PFSK-1 (cell line): ENCODE data around the gene ST8SIA6.

Experiments
- FOXP2 ChIP-seq: optimal IDR thresholded peaks from 2 replicates; pipeline ENCODE3; 2011; ENCODE audit warnings: borderline replicate concordance, control low read depth, inconsistent platforms; ENCODE audit not compliant: insufficient read depth; ENCODE audit errors: extremely low read length, extremely low read depth
- POLR2AphosphoS5 ChIP-seq: IDR thresholded peaks from 2 replicates; pipeline ENCODE4 v1.6.1; 2012; ENCODE audit warnings: low read depth, mild to moderate bottlenecking, control low read depth, low read length, moderate library complexity
- REST ChIP-seq, 2 experiments: IDR thresholded peaks; 2 replicates each; pipeline versions ENCODE4 v1.6.1 to v1.8.0; 2011 to 2012; ENCODE audit warnings: low read depth in 2 of 2, low read length in 2 of 2, control low read depth in 1 of 2, inconsistent platforms in 1 of 2, mild to moderate bottlenecking in 1 of 2, moderate library complexity in 1 of 2; ENCODE audit not compliant: insufficient read depth in 1 of 2
- SIN3A ChIP-seq: IDR thresholded peaks from 2 replicates; pipeline ENCODE4 v1.6.1; 2012; ENCODE audit warnings: mild to moderate bottlenecking, low read length, moderate library complexity, borderline replicate concordance; ENCODE audit not compliant: insufficient read depth
- TAF1 ChIP-seq: IDR thresholded peaks from 2 replicates; pipeline ENCODE4 v1.6.1; 2012; ENCODE audit warnings: low read length, control low read depth, borderline replicate concordance; ENCODE audit not compliant: insufficient read depth

ST8SIA6 gene

GRCh38 chr10:17428351-17429097 lies 25.9 kb downstream of the ST8SIA6 start:
- TF ChIP-seq REST (IDR thresholded peaks at IDR 0.05; ENCODE audit: insufficient read depth in 1 of 2, low read depth in 2 of 2, low read length in 2 of 2) (no peak), FOXP2 (no peak), SIN3A (no peak), TAF1 (no peak), POLR2AphosphoS5 (no peak)

GRCh38 chr10:17427666-17428350 lies 26.6 kb downstream of the ST8SIA6 start:
- TF ChIP-seq POLR2AphosphoS5, result no peak
- TF ChIP-seq REST (IDR thresholded peaks at IDR 0.05; ENCODE audit: insufficient read depth in 1 of 2, low read depth in 2 of 2, low read length in 2 of 2), result no peak
- TF ChIP-seq SIN3A, result no peak
- no peak for TF ChIP-seq FOXP2

GRCh38 chr10:17427201-17427600 lies 27.2 kb downstream of the ST8SIA6 start:
- TF ChIP-seq SIN3A (no peak), REST (IDR thresholded peaks at IDR 0.05; ENCODE audit: insufficient read depth in 1 of 2, low read depth in 2 of 2, low read length in 2 of 2) (no peak), POLR2AphosphoS5 (no peak), TAF1 (no peak), FOXP2 (no peak)

- TF ChIP-seq REST (IDR thresholded peaks at IDR 0.05; ENCODE audit: insufficient read depth in 1 of 2, low read depth in 2 of 2, low read length in 2 of 2), result no peak
These were observed 28.1 kb downstream of the ST8SIA6 start for GRCh38 chr10:17426263-17426750.
